HEK293T (cell line): ENCODE data around the gene ADAMTS17.
A peak's percentile ranks its signal among the peaks of the same experiment; 100 is the strongest.

Experiments used
- CTCF ChIA-PET: fragments of 350-600 bp; formaldehyde crosslinking; extraction: SDS; loops from one replicate; lab custom pipeline; 2021; ENCODE audit warnings: antibody characterized with exemption, inconsistent platforms; lab: Yijun Ruan, JAX
- POLR2A ChIA-PET: fragments of 350-600 bp; formaldehyde crosslinking; extraction: SDS; loops from one replicate; lab custom pipeline; 2020; ENCODE audit warnings: antibody characterized with exemption, inconsistent platforms; lab: Yijun Ruan, JAX
- DNase-seq: peaks from one replicate; pipeline ENCODE4 v3.0.0; 2012; ENCODE audit warnings: mixed read lengths; ENCODE audit errors: extremely low spot score
- ARNT ChIP-seq: fragments of 450-650 bp; IDR thresholded peaks from 2 replicates; pipeline ENCODE4 v1.6.1; 2017; ENCODE audit warnings: mild to moderate bottlenecking
- BHLHE40 ChIP-seq: fragments of 450-650 bp; IDR thresholded peaks from 2 replicates; pipeline ENCODE4 v1.6.1; 2016; ENCODE audit warnings: mild to moderate bottlenecking, moderate library complexity, borderline replicate concordance
- CTBP1 ChIP-seq: fragments of 450-650 bp; IDR thresholded peaks from 2 replicates; pipeline ENCODE4 v1.6.1; 2016; ENCODE audit warnings: borderline replicate concordance
- ELF4 ChIP-seq: fragments of 450-650 bp; IDR thresholded peaks from 2 replicates; pipeline ENCODE4 v1.6.1; 2017; ENCODE audit warnings: antibody characterized with exemption
- FOXA1 ChIP-seq: fragments of 450-650 bp; IDR thresholded peaks from 2 replicates; pipeline ENCODE4 v1.6.1; 2016; ENCODE audit warnings: mild to moderate bottlenecking
- FOXK2 ChIP-seq: fragments of 450-650 bp; IDR thresholded peaks from 2 replicates; pipeline ENCODE4 v1.6.1; 2016; ENCODE audit warnings: mild to moderate bottlenecking
- FOXM1 ChIP-seq: fragments of 450-650 bp; IDR thresholded peaks from 2 replicates; pipeline ENCODE4 v1.6.1; 2017; ENCODE audit warnings: mild to moderate bottlenecking, borderline replicate concordance
- HDGF ChIP-seq: fragments of 450-650 bp; IDR thresholded peaks from 2 replicates; pipeline ENCODE4 v1.6.1; 2017; ENCODE audit warnings: antibody characterized with exemption, borderline replicate concordance
- L3MBTL2 ChIP-seq: fragments of 450-650 bp; conservative IDR thresholded peaks from 2 replicates; pipeline ENCODE4 v1.6.1; 2016; ENCODE audit warnings: mild to moderate bottlenecking
- LEF1 ChIP-seq: fragments of 450-650 bp; IDR thresholded peaks from 2 replicates; pipeline ENCODE4 v1.6.1; 2017; ENCODE audit warnings: mild to moderate bottlenecking, borderline replicate concordance
- NFRKB ChIP-seq: fragments of 450-650 bp; IDR thresholded peaks from 2 replicates; pipeline ENCODE4 v1.6.1; 2016; ENCODE audit warnings: mild to moderate bottlenecking, moderate library complexity
- PKNOX1 ChIP-seq: fragments of 450-650 bp; IDR thresholded peaks from 2 replicates; pipeline ENCODE4 v1.6.1; 2016
- SP1 ChIP-seq: fragments of 450-650 bp; IDR thresholded peaks from 2 replicates; pipeline ENCODE4 v1.6.1; 2017
- SUZ12 ChIP-seq: fragments of 450-650 bp; IDR thresholded peaks from 2 replicates; pipeline ENCODE4 v1.6.1; 2016; ENCODE audit warnings: mild to moderate bottlenecking
- TARDBP ChIP-seq: fragments of 450-650 bp; IDR thresholded peaks from 2 replicates; pipeline ENCODE4 v1.6.1; 2016
- ZNF384 ChIP-seq: fragments of 450-650 bp; IDR thresholded peaks from 2 replicates; pipeline ENCODE4 v1.6.1; 2016

Gene ADAMTS17

GRCh38 chr15:100279446-100279845 lies 62.3 kb downstream of the ADAMTS17 start:
- ChIA-PET CTCF (no interaction called here), POLR2A (no interaction called here)
- no peak for TF ChIP-seq FOXA1
- no peak for TF ChIP-seq ARNT
- no peak for TF ChIP-seq TARDBP
- TF ChIP-seq CTBP1: no peak
- TF ChIP-seq LEF1: no peak
- no peak for TF ChIP-seq ELF4
- no peak for TF ChIP-seq HDGF
- TF ChIP-seq ZNF384: no peak
- DNase-seq: peak; percentile 2

DNA sequence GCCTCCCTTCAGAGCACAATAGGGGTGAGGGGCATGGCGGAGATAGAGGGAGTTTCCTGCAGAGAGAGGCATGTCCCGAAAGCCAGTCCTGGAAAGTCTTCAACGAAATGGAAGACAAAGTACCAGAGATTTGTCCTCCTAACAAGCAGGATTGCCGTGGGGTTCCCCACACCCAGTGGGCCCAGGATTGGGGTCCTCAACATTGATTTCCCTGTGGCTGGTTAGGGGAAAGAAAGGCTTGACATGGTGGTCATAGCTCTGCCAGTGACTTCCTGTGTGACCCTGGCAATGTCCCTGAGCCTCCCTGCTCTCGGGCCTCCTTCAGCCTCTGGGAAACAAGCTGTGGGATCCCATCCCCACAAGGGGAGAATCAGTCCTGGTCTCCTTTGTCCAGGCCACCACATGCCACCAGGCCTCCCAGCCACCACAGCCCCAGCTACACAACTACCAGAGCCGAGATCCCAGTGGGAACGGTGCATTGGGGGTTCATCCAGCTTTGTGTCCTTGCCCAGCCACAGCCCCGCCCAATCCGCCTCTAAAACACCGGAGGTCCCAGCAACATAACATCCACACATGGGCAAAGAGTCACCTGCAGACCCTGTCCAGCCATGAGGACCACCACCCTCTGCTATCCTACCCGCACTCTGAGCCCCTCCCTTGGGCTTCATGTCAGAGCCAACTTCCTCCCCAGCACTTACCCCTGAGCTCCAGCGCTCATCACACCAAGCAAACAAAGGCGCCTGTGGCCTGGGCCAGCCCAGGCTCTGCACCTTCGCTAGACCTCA lies 63.0 kb downstream of the ADAMTS17 start:
- TF ChIP-seq L3MBTL2: no peak
- TF ChIP-seq ARNT: no peak
- TF ChIP-seq FOXM1: no peak
- TF ChIP-seq PKNOX1: no peak
- no peak for TF ChIP-seq LEF1
- TF ChIP-seq SP1: no peak
- no peak for TF ChIP-seq ZNF384
- no peak for TF ChIP-seq NFRKB
- no peak for TF ChIP-seq SUZ12
- TF ChIP-seq FOXA1: no peak
- TF ChIP-seq TARDBP: no peak
- TF ChIP-seq ELF4: no peak
- TF ChIP-seq FOXK2: no peak
- no peak for TF ChIP-seq CTBP1
- TF ChIP-seq BHLHE40: no peak
- TF ChIP-seq HDGF: no peak
- POLR2A ChIA-PET: no interaction called here
- CTCF ChIA-PET: no interaction called here
- DNase-seq: peak; percentile 3

DNA sequence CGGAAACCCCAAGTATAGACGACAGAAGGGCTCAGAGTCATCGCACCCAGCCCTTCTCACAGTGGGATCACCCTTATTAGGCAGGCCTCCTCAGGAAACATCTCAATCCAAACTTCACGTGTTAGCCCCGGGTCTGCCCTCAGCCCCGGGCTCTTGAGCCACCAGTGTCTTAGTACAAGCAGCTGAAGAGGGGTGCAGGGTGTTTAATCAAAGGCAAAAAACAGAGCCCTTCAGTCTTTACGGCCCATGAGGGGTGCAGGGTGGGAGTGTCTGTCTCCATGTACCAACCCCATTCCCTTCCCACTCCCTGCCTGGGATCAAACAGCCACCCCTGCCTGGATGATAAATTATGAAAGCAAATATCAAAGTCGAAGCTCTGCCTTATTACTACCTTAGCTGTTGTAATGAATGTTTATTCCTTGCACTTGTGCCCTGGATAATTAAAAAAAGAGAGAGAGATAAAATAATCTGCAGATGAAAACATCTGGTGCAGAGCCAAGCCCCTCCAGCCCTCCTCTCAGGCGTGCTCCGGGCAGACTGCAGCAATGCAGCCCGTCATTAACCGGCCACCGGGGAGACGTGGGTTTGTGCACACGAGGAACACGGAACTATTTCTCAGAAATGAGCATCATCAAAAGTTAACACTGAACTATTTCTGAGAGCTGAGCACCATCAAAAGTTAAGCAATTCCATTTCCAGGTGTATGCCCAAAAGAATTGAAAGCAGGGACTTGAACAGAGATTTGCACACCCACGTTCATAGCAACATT lies 64.5 kb downstream of the ADAMTS17 start:
- POLR2A ChIA-PET: no interaction called here
- DNase-seq: peak; percentile 3
- CTCF ChIA-PET: no interaction called here
- TF ChIP-seq HDGF: no peak
- TF ChIP-seq LEF1: no peak
- no peak for TF ChIP-seq ZNF384
- TF ChIP-seq TARDBP: no peak
- no peak for TF ChIP-seq PKNOX1
- TF ChIP-seq ELF4: no peak
- TF ChIP-seq CTBP1: no peak
- TF ChIP-seq ARNT: no peak

DNA sequence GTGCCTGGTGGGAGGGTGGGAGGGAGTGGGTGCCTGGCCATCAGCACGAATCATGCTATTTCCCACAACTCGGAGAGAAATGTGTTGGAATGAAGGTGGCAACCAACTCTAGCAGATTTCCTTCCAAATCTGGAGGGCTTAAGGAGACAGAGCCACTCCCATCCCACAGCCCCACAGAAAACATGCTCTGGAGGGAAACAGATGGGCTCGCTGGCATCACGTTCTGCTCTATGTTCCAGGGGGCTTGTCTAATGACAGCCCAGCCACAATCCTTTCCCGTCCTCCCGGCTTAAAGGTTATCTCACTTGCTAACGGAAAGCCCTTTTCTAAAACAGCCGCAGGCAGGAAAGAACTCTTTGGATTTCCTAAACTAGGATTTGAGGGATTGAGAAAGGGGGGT lies 65.3 kb downstream of the ADAMTS17 start:
- TF ChIP-seq LEF1 (no peak), NFRKB (no peak), FOXM1 (no peak), FOXK2 (no peak), BHLHE40 (no peak)
- no peak for DNase-seq
- POLR2A ChIA-PET: no interaction called here
- CTCF ChIA-PET: no interaction called here

GRCh38 chr15:100275641-100276040 lies 66.1 kb downstream of the ADAMTS17 start:
- CTCF ChIA-PET: no interaction called here
- TF ChIP-seq TARDBP (no peak), PKNOX1 (no peak), SUZ12 (no peak), FOXA1 (no peak), CTBP1 (no peak), ZNF384 (no peak), SP1 (no peak)
- DNase-seq: no peak
- POLR2A ChIA-PET: no interaction called here

GRCh38 chr15:100269831-100270230 lies 71.9 kb downstream of the ADAMTS17 start:
- ChIA-PET POLR2A (no interaction called here), CTCF (no interaction called here)
- TF ChIP-seq FOXK2 (no peak), FOXA1 (no peak), SP1 (no peak), TARDBP (no peak), ZNF384 (no peak), FOXM1 (no peak), L3MBTL2 (no peak), PKNOX1 (no peak), LEF1 (no peak), ELF4 (no peak), BHLHE40 (no peak), HDGF (no peak)
- DNase-seq: peak; percentile 2
